Effector memory CD4-positive, alpha-beta T cell (primary cell): ENCODE measurements around the gene TGM2.

Experiments
- DNase-seq, 3 donors: peaks; one replicate each; pipeline ENCODE4 v3.0.0-alpha.2; 2020
- H3K27ac ChIP-seq: 2 replicates; pipeline ENCODE4 v1.7.0; 2013; ENCODE audit warnings: mild to moderate bottlenecking, low read length, moderate library complexity; ENCODE audit not compliant: insufficient read depth, poor library complexity, severe bottlenecking
- H3K27me3 ChIP-seq: replicated peaks from 2 replicates; pipeline ENCODE4 v1.7.0; 2013; ENCODE audit warnings: mild to moderate bottlenecking, low read length; ENCODE audit not compliant: insufficient read depth, control insufficient read depth, poor library complexity, severe bottlenecking
- H3K36me3 ChIP-seq: 2 replicates; pipeline ENCODE4 v1.7.0; 2013; ENCODE audit warnings: mild to moderate bottlenecking, low read length, moderate library complexity; ENCODE audit not compliant: control insufficient read depth, insufficient read depth
- H3K4me1 ChIP-seq: 2 replicates; pipeline ENCODE4 v1.7.0; 2013; ENCODE audit warnings: low read length, mild to moderate bottlenecking; ENCODE audit not compliant: control insufficient read depth, insufficient read depth, poor library complexity, severe bottlenecking
- H3K4me3 ChIP-seq: 2 replicates; pipeline ENCODE4 v1.7.0; 2013; ENCODE audit warnings: low read length, low read depth, mild to moderate bottlenecking; ENCODE audit not compliant: insufficient read depth, poor library complexity, severe bottlenecking
- H3K9me3 ChIP-seq: 2 replicates; pipeline ENCODE4 v1.7.0; 2013; ENCODE audit warnings: mild to moderate bottlenecking, low read length, moderate library complexity; ENCODE audit not compliant: control insufficient read depth

Gene TGM2

DNA sequence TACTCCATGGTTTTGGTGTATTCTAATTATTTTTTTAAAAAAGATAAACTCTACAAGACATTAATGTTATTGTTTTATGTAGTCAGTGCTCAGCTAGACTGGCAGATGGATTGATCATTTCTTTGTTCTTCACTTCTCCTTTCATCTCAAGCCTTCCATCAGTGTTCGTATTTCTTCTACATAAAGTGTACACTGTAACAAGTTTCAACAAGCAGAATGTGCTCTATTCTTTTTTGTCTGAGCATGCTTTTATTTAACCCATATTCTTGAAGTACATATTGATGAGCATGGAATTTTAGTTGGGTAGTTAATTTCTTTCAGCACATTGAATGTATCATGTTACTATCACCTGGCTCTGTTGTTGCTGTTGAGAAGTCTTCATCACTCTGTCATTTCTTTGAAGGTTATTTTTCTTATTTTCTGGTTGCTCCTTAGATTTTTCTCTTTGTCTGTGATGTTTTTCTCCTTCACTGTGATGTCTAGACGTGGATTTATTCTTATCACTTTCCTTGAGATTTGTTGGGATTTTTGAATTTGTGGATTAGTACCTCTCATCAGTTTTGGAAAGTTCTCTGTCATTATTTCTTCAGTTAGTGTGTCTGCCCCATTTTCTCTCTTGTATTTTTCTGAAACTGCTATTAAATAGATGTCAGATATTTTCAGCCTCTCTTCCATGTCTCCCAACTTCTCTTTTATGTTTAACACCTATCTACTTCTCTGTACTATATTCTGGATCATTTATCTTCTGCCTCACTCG lies 48.5 kb downstream of the TGM2 start:
- Histone ChIP-seq H3K27me3 (no peaks in the 10 kb centered on the region), H3K27ac (no peak overlapping the region), H3K9me3 (no peaks in the 10 kb centered on the region), H3K4me3 (no peak overlapping the region), H3K4me1 (no peaks in the 10 kb centered on the region), H3K36me3 (no peaks in the 10 kb centered on the region)
- no peak for DNase-seq

GRCh38 chr20:38115896-38116295 lies 49.2 kb downstream of the TGM2 start:
- DNase-seq = no peak
- Histone ChIP-seq H3K9me3 (no peaks in the 10 kb centered on the region), H3K36me3 (no peaks in the 10 kb centered on the region), H3K27ac (no peak overlapping the region), H3K4me1 (no peaks in the 10 kb centered on the region), H3K27me3 (no peaks in the 10 kb centered on the region), H3K4me3 (no peak overlapping the region)

DNA sequence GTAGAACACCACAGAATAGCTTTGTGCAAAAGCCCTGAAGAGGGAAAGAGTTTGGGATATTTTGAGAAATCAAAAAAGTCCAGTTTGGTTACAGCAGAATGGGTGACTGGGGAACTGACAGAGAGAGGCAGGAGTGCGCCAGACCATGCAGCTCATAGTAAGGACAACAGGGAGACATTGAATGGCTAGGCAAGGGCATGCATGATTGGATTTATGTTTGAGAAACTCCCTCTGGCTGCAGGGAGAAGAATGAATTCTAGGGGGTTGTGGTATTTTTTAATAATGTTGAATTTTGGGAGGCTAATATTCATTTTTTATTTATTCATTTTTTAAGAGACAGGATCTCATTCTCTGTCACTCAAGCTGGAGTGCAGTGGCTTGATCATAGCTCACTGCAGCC lies 49.9 kb downstream of the TGM2 start:
- no peaks in the 10 kb centered on the region for H3K36me3 ChIP-seq

GRCh38 chr20:38114353-38114791 lies 50.7 kb downstream of the TGM2 start:
- Histone ChIP-seq H3K27me3 (no peaks in the 10 kb centered on the region), H3K9me3 (no peaks in the 10 kb centered on the region), H3K27ac (no peak overlapping the region), H3K4me1 (no peaks in the 10 kb centered on the region), H3K4me3 (no peak overlapping the region), H3K36me3 (no peaks in the 10 kb centered on the region)
- no peak for DNase-seq

More for the DNA sequence above, 49.9 kb downstream of the TGM2 start:
- Histone ChIP-seq H3K4me1 (no peaks in the 10 kb centered on the region), H3K27ac (no peak overlapping the region), H3K27me3 (no peaks in the 10 kb centered on the region), H3K9me3 (no peaks in the 10 kb centered on the region), H3K4me3 (no peak overlapping the region)
- DNase-seq = no peak

- Histone ChIP-seq H3K4me1 (no peaks in the 10 kb centered on the region), H3K36me3 (no peaks in the 10 kb centered on the region), H3K27me3 (no peaks in the 10 kb centered on the region), H3K4me3 (no peak overlapping the region), H3K9me3 (no peaks in the 10 kb centered on the region), H3K27ac (no peak overlapping the region)
- DNase-seq = no peak
These were observed 51.4 kb downstream of the TGM2 start for GRCh38 chr20:38113401-38114325.

- no peaks in the 10 kb centered on the region for H3K36me3 ChIP-seq
- no peak overlapping the region for H3K4me3 ChIP-seq
- no peaks in the 10 kb centered on the region for H3K4me1 ChIP-seq
- H3K9me3 ChIP-seq = no peaks in the 10 kb centered on the region
- no peak overlapping the region for H3K27ac ChIP-seq
- no peak for DNase-seq
- no peaks in the 10 kb centered on the region for H3K27me3 ChIP-seq
These were observed 52.2 kb downstream of the TGM2 start for GRCh38 chr20:38112930-38113294.

- H3K27me3 ChIP-seq = no peaks in the 10 kb centered on the region
- H3K4me3 ChIP-seq = no peak overlapping the region
- no peaks in the 10 kb centered on the region for H3K9me3 ChIP-seq
- no peaks in the 10 kb centered on the region for H3K4me1 ChIP-seq
- H3K36me3 ChIP-seq = no peaks in the 10 kb centered on the region
- DNase-seq = no peak
- no peak overlapping the region for H3K27ac ChIP-seq
These were observed 52.7 kb downstream of the TGM2 start for GRCh38 chr20:38112261-38112929.

DNA sequence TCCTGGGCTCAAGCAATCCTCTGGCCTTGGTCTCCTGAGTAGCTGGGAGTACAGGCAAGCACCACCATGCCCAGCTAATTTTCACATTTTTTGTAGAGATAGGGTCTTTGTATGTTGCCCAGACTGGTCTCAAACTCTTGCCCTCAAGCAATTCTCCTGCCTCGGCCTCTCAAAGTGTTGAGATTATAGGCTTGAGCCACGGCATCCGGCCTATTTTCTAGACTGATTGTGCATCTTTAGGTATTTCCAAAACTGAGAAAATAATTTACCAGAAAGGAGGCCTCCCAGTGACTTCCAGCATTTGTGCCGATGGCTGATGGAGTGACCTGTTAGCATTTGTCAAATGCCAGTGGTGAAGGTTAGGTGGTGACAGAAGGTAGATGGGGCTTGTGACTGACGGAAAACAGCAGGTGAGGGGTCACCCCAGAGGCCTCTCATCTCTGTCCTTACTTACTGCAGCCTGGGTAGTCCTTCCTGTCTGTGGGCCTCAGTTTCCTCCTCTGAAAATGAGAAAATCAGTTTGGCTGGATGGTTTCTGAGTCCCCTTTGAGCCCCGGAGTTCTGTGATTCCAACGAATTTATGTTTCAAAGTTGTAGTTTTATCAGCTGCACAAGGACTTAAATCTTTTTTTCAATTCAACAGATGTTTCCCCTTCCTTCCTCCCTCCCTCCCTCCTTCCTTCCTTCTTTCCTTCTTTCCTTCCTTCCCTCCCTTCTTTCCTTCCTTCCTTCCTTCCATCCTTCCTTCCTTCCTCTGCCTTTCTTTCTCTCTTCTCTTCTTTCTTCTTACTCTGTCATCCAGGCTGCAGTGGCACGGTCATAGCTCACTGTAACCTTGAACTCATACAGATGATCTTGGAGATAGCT lies 53.5 kb downstream of the TGM2 start:
- H3K4me1 ChIP-seq = no peaks in the 10 kb centered on the region
- no peaks in the 10 kb centered on the region for H3K27me3 ChIP-seq
- no peak overlapping the region for H3K27ac ChIP-seq
- no peaks in the 10 kb centered on the region for H3K36me3 ChIP-seq
- no peak overlapping the region for H3K4me3 ChIP-seq
- H3K9me3 ChIP-seq = no peaks in the 10 kb centered on the region
- DNase-seq = no peak

- no peak for DNase-seq
- no peaks in the 10 kb centered on the region for H3K27me3 ChIP-seq
- no peaks in the 10 kb centered on the region for H3K4me1 ChIP-seq
- H3K27ac ChIP-seq = no peak overlapping the region
- H3K4me3 ChIP-seq = no peak overlapping the region
- H3K9me3 ChIP-seq = no peaks in the 10 kb centered on the region
- H3K36me3 ChIP-seq = no peaks in the 10 kb centered on the region
These were observed 54.4 kb downstream of the TGM2 start for GRCh38 chr20:38110525-38111178.
